Activated gamma-delta T cell (primary cell): ENCODE data around the gene CLDN12.
"Not testable (repeated sequence)": the region's sequence is repeated elsewhere in the genome, so short reads cannot be mapped to it uniquely, and the experiment has no call there.

Experiments used
- DNase-seq: peaks from one replicate; lab custom pipeline; 2025; lab: John Stamatoyannopoulos, UW

The CLDN12 gene

DNA sequence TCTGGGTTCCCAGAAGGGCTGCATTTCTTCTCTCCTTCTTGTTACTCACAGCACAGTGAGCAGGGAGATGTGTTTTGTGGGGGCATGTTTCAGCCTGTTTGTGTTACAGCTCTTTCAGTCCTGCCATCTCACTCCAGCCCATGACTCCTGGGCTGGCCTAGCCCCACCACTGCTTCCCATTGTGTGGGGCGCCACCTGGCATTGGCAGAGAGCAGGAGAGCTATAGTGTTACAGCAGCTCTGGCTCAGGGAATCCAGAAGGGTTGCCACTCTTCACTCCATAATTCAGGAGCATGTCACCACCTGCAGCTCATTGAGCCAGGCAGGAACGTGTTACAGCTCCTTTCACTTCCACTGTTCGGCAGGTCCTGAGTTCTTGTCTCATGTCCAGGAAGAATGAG is 30.0 kb downstream of the CLDN12 start:
- no peak for DNase-seq

- DNase-seq: no peak
These were observed 42.4 kb downstream of the CLDN12 start for GRCh38 chr7:90445633-90446032.

DNA sequence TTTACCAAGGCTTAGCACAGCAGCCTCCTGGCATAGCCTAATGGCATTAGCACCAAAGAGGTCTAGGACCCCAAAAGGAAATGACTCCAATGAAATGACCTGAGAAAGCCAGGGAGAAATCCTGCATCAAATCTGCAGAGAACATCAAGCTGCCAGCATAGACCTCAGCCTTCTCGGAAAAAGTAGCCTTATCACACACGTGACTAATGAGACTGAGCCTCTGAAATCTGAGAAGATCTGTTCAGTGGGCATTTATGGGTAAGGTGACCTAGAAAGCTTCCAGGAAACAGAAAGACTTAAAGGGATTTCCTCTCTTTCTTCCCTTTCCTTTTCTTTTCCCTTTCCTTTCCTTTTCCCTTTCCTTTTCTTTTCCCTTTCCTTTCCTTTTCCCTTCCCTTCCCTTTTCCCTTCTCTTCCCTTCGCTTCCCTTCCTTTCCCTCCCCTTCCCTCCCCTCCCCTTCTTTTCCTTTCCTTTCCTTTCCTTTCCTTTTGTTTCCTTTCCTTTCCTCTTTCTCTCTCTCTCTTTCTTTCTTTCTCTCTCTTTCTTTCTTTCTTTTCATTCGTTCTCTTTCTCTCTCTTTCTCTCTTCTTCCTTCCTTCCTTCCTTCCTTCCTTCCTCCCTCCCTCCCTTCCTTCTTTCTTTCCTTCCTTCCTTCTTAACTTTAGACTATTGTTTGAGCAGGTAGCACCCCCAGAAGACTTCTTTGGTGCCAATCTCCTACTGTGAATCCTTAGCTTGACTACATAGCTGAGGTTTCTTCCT is 43.1 kb downstream of the CLDN12 start:
- DNase-seq: no peak

DNA sequence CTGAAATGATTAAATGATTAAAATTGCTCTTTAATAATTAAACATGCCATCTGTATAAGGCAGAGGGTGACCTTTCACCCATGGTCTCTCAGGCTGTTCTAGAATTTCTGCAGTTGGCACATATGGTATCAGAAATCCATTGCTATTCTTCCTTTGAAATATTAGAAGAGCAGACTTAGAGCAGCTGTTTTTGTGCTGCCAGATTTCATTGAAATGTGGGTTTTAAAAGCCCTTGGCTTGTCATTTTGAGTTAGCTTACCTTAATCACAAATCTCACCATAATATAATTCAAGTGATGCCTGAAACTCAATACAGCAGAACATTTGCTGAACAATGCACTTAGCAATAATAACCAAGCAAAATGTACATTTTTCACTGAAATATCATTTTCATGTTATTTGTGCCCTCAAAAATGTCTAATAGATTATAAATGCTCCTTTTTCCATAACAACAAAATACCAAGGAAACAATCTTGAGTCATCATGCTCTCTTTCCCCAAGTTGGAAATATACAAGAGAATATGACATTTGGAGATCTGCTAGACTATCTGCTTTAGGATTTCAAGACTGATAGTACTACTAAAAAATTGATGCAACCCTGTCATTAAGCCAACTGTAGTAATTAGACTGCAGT is 50.1 kb downstream of the CLDN12 start:
- no peak for DNase-seq

- DNase-seq: no peak
These were observed 50.7 kb downstream of the CLDN12 start for GRCh38 chr7:90453931-90454330.

DNA sequence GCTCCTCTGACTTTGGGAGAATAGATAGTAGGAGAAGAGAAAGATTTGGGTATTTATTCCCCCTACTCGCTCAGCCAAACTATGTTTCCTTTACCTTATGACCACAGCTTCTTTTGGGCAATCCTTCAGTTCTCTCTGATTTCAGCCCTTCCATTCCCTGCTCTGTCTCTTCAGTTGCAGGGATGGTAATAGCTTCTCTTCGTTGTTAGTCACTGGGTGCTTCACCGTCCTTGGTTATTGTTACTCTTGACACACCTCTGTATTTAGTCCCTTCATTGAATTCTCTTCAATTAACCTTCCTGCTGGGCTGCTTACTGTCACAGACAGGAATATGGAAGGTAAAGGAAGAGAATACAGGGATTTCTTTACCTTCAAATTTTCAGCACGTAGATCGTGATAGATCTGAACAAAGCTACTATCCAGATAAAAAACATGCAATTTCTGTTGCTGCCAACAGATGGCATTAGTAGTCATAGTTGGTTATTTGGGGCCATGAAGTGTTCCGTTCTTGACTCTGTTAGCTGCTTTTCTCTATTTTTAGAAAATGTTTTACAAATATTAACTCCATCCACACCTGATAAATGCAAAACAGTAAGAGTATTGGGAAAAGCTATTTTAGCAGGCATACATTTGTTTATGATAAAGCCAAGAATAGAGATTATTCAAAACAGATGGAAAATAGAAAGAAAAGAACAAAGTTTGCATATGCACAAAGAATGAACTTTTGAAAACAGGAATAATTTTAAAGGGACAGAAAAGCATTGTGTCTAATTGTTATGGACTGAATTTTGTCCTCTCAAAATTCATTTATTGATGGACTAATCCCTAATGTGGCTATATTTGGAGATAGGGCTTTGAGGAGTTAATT is 52.1 kb downstream of the CLDN12 start:
- DNase-seq: no peak

DNA sequence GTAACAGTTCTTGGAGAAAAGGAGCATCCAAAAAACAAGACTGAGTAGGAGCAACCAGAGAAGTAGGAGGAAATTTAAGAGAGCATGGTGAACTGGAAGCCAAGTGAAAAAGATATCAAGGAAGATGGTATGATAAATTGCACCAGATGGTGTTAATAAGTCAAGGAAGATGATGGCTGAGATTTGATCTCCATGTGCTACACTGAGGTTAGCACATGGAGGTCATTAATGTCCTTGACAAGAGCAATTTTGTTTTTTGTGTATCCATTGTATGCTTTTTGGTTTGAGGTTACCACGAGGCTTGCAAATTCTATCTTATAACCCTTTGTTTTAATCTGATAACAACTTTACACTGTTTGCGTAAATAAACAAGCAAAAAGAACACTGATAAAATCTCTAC is 54.8 kb downstream of the CLDN12 start:
- DNase-seq: no peak

DNA sequence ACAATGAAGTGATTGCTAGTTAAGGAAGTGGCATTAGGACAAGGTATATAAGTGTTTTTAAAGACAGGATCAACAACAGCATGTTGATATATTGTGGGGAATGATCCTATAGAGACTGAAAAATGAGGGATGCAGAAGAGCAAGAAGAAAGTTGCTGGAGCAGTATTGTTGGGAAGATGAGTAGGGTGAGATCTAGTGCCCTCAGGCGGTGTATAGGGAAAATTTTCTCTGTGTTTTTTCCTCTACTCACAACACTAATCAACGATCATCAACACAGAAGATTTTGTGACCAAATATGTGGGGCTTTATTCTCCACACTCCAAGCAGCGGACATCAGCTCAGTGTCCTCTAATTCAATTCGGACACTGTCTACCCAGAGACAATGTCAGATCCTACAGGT is 56.6 kb downstream of the CLDN12 start:
- DNase-seq: no peak

DNA sequence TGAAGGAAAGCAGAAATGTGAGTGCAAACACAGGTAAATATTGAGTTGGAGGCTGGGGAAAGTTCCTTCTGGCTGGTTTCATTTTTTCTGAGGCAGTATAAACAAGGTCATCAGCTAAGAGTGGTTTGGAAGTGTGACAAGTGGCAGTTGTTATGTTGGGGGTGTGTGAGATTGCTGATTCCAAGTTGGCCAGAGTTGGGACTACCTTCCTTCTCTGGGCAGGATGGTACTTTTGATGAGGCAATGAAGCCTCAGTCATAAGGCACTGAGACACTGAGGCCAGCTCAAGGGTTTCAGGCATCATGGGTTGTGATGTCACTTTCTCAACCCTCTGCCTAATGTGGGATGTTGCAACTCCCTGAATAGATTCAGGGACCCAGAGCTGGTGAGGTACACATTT is 58.0 kb downstream of the CLDN12 start:
- no peak for DNase-seq

DNA sequence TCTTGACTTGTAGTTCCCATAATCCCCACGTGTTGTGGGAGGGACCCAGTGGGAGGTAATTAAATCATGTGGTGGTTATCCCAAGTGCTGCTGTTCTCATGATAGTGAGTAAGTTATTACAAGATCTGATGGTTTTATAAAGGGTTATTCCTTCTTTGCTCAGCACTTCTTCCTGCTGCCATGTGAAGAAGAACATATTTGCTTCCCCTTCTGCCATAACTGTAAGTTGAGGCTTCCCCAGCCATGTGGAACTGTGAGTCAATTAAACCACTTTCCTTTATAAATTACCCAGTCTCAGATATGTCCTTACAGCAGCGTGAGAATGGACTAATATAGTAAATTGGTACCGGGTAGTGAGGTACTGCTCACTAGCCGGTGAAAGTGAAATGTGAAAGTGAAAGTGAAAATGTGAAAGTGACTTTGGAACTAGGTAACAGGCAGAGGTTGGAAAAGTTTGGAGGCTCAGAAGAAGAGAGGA is 59.9 kb downstream of the CLDN12 start:
- DNase-seq: not testable (repeated sequence)
